OCI-LY3 (cell line): Measurements from ENCODE around the gene GRK6.

Experiments used
- EZH2phosphoT487 ChIP-seq: fragments of 200-600 bp; shearing (Covaris generic); IDR thresholded peaks from 2 replicates; pipeline ENCODE4 v1.6.1; 2018; ENCODE audit warnings: antibody characterized with exemption, mixed run types, low read depth
- TF ChIP-seq, protein P1 (sequence below): fragments of 200-600, 300-600 bp; sonication (generic); IDR thresholded peaks from 2 replicates; pipeline ENCODE4 v1.5.1; 2014; ENCODE audit warnings: antibody characterized with exemption, low read length, low read depth

GRCh38 chr5:177383181-177383580 lies 43.3 kb upstream of the GRK6 start:
- TF ChIP-seq, protein P1, sequence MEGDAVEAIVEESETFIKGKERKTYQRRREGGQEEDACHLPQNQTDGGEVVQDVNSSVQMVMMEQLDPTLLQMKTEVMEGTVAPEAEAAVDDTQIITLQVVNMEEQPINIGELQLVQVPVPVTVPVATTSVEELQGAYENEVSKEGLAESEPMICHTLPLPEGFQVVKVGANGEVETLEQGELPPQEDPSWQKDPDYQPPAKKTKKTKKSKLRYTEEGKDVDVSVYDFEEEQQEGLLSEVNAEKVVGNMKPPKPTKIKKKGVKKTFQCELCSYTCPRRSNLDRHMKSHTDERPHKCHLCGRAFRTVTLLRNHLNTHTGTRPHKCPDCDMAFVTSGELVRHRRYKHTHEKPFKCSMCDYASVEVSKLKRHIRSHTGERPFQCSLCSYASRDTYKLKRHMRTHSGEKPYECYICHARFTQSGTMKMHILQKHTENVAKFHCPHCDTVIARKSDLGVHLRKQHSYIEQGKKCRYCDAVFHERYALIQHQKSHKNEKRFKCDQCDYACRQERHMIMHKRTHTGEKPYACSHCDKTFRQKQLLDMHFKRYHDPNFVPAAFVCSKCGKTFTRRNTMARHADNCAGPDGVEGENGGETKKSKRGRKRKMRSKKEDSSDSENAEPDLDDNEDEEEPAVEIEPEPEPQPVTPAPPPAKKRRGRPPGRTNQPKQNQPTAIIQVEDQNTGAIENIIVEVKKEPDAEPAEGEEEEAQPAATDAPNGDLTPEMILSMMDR, result no peak
- no peak for TF ChIP-seq EZH2phosphoT487
